Mesenchymal stem cell (in vitro differentiated cells and primary cell): ENCODE data around the gene TRIP12.

Experiments
- DNase-seq: peaks from one replicate; pipeline ENCODE4 v3.0.0-alpha.2; 2013
- H2AFZ ChIP-seq: one replicate; pipeline ENCODE4 v1.6.1; 2013; ENCODE audit warnings: low read depth, mild to moderate bottlenecking, control low read depth, inconsistent platforms, low read length, moderate library complexity
- H2AK5ac ChIP-seq: 2 replicates; pipeline ENCODE4 v1.6.1; 2013; ENCODE audit warnings: low read length, moderate library complexity, mild to moderate bottlenecking, inconsistent platforms; ENCODE audit not compliant: severe bottlenecking
- H2BK120ac ChIP-seq: one replicate; pipeline ENCODE4 v1.6.1; 2013; ENCODE audit warnings: low read depth, mild to moderate bottlenecking, inconsistent platforms, low read length, moderate library complexity
- H2BK12ac ChIP-seq, 2 experiments: one replicate each; pipeline ENCODE4 v1.6.1; 2013; ENCODE audit warnings: inconsistent platforms in 2 of 2, low read length in 2 of 2, mild to moderate bottlenecking in 2 of 2, moderate library complexity in 2 of 2, control low read depth in 1 of 2
- H2BK15ac ChIP-seq: one replicate; pipeline ENCODE4 v1.6.1; 2013; ENCODE audit warnings: mild to moderate bottlenecking, low read depth, inconsistent platforms; ENCODE audit not compliant: poor library complexity, severe bottlenecking
- H2BK5ac ChIP-seq: 2 replicates; pipeline ENCODE4 v1.6.1; 2013; ENCODE audit warnings: low read depth, mild to moderate bottlenecking, low read length, control low read depth, inconsistent platforms; ENCODE audit not compliant: poor library complexity, severe bottlenecking
- H3K14ac ChIP-seq, 2 experiments: one replicate each; pipeline ENCODE4 v1.6.1; 2013; ENCODE audit warnings: inconsistent platforms in 2 of 2, low read length in 2 of 2, control low read depth in 1 of 2, mild to moderate bottlenecking in 1 of 2, moderate library complexity in 1 of 2
- H3K18ac ChIP-seq, 2 experiments: one replicate each; pipeline ENCODE4 v1.6.1; 2013; ENCODE audit warnings: inconsistent platforms in 2 of 2, low read length in 2 of 2, control low read depth in 1 of 2, low read depth in 1 of 2, mild to moderate bottlenecking in 1 of 2
- H3K23ac ChIP-seq, 2 experiments: one replicate each; pipeline ENCODE4 v1.6.1; 2013; ENCODE audit warnings: inconsistent platforms in 2 of 2, low read length in 2 of 2, mild to moderate bottlenecking in 2 of 2, moderate library complexity in 2 of 2, control low read depth in 1 of 2
- H3K27ac ChIP-seq: 2 replicates; pipeline ENCODE4 v1.5.1; 2013; ENCODE audit warnings: mild to moderate bottlenecking, moderate library complexity, low read length, control low read depth, inconsistent platforms; ENCODE audit not compliant: poor library complexity, severe bottlenecking
- H3K27me3 ChIP-seq, 2 experiments: 2 replicates each; pipeline versions ENCODE4 v1.6.1 to v1.7.0; 2013; ENCODE audit warnings: low read length in 2 of 2, mild to moderate bottlenecking in 2 of 2, moderate library complexity in 2 of 2, control low read depth in 1 of 2, inconsistent platforms in 1 of 2; ENCODE audit not compliant: control insufficient read depth in 1 of 2, insufficient read depth in 1 of 2
- H3K36me3 ChIP-seq, 2 experiments: 2 replicates each; pipeline versions ENCODE4 v1.6.1 to v1.7.0; 2013; ENCODE audit warnings: low read length in 2 of 2, control low read depth in 1 of 2, inconsistent platforms in 1 of 2, low read depth in 1 of 2, mild to moderate bottlenecking in 1 of 2; ENCODE audit not compliant: insufficient read depth in 2 of 2, control insufficient read depth in 1 of 2
- H3K4ac ChIP-seq, 2 experiments: one replicate each; pipeline ENCODE4 v1.6.1; 2013; ENCODE audit warnings: inconsistent platforms in 2 of 2, low read length in 2 of 2, mild to moderate bottlenecking in 2 of 2, moderate library complexity in 2 of 2, control low read depth in 1 of 2, low read depth in 1 of 2
- H3K4me1 ChIP-seq: 2 replicates; pipeline ENCODE4 v1.6.1; 2013; ENCODE audit warnings: low read depth, low read length, control low read depth; ENCODE audit not compliant: control insufficient read depth, insufficient read depth
- H3K4me2 ChIP-seq: 2 replicates; pipeline ENCODE4 v1.6.1; 2013; ENCODE audit warnings: low read length, mild to moderate bottlenecking, inconsistent platforms; ENCODE audit not compliant: poor library complexity, severe bottlenecking
- H3K4me3 ChIP-seq, 2 experiments: 2 replicates each; pipeline versions ENCODE4 v1.5.1 to v1.7.0; 2013; ENCODE audit warnings: low read length in 2 of 2, mild to moderate bottlenecking in 2 of 2, control low read depth in 1 of 2, low read depth in 1 of 2; ENCODE audit not compliant: insufficient read depth in 1 of 2
- H3K79me1 ChIP-seq: replicated peaks from 2 replicates; pipeline ENCODE4 v1.6.1; 2013; ENCODE audit warnings: mild to moderate bottlenecking, control low read depth, low read length, inconsistent platforms; ENCODE audit not compliant: poor library complexity, severe bottlenecking
- H3K9ac ChIP-seq: 2 replicates; pipeline ENCODE4 v1.7.0; 2013; ENCODE audit warnings: mild to moderate bottlenecking, low read length, moderate library complexity
- H3K9me3 ChIP-seq: 2 replicates; pipeline ENCODE4 v1.7.0; 2013; ENCODE audit warnings: mild to moderate bottlenecking, low read length; ENCODE audit not compliant: control insufficient read depth
- H4K8ac ChIP-seq: one replicate; pipeline ENCODE4 v1.6.1; 2013; ENCODE audit warnings: inconsistent platforms, mild to moderate bottlenecking, low read length, moderate library complexity
- H4K91ac ChIP-seq: one replicate; pipeline ENCODE4 v1.6.1; 2013; ENCODE audit warnings: mild to moderate bottlenecking, low read length, inconsistent platforms
- WGBS: methylation state at CpG from one replicate; pipeline ENCODE4 v1.1.7; 2013; ENCODE audit warnings: mixed read lengths; 5-methylcytosine and 5-hydroxymethylcytosine counted together

Gene TRIP12

GRCh38 chr2:229899604-229900003, 22.2 kb downstream of the TRIP12 start:
- H4K91ac ChIP-seq = no peak overlapping the region
- no peak overlapping the region for H3K27ac ChIP-seq
- H3K9ac ChIP-seq = no peak overlapping the region
- no peak overlapping the region for H2AFZ ChIP-seq
- H2BK12ac ChIP-seq = no peak overlapping the region
- no peak overlapping the region for H2BK120ac ChIP-seq
- peaks cover 7 to 34% of the 10 kb centered on the region in 2 experiments for H3K36me3 ChIP-seq
- H3K4me2 ChIP-seq = no peak overlapping the region
- no peak overlapping the region for H3K23ac ChIP-seq
- 92% methylated on average over 1 of the region's 3 CpGs for WGBS
- H3K4me1 ChIP-seq = peaks cover 5% of the 10 kb centered on the region
- no peaks in the 10 kb centered on the region for H3K79me1 ChIP-seq
- H3K14ac ChIP-seq = no peak overlapping the region
- no peaks in the 10 kb centered on the region for H3K9me3 ChIP-seq
- H3K4ac ChIP-seq = no peak overlapping the region
- no peak overlapping the region for H3K4me3 ChIP-seq
- no peak overlapping the region for H2AK5ac ChIP-seq
- DNase-seq = no peak
- no peak overlapping the region for H2BK15ac ChIP-seq
- H2BK5ac ChIP-seq = no peak overlapping the region
- H3K18ac ChIP-seq = no peak overlapping the region
- no peak overlapping the region for H4K8ac ChIP-seq
- H3K27me3 ChIP-seq = no peaks in the 10 kb centered on the region

GRCh38 chr2:229896857-229897256, 25.0 kb downstream of the TRIP12 start:
- Histone ChIP-seq H3K4me3 (no peak overlapping the region), H3K27ac (no peak overlapping the region), H3K23ac (no peak overlapping the region), H2AK5ac (no peak overlapping the region), H2AFZ (no peak overlapping the region), H3K27me3 (no peaks in the 10 kb centered on the region), H3K36me3 (peaks cover 7 to 21% of the 10 kb centered on the region in 2 experiments), H2BK5ac (no peak overlapping the region), H4K91ac (no peak overlapping the region), H3K18ac (no peak overlapping the region), H3K9ac (no peak overlapping the region), H3K79me1 (peaks cover 1% of the 10 kb centered on the region), H2BK120ac (no peak overlapping the region), H3K9me3 (no peaks in the 10 kb centered on the region), H4K8ac (no peak overlapping the region), H2BK15ac (no peak overlapping the region), H3K4me2 (no peak overlapping the region), H3K4me1 (peaks cover 5% of the 10 kb centered on the region), H3K4ac (no peak overlapping the region), H3K14ac (no peak overlapping the region), H2BK12ac (no peak overlapping the region)
- 75% methylated on average over 1 of the region's 1 CpG for WGBS
- DNase-seq = no peak

DNA sequence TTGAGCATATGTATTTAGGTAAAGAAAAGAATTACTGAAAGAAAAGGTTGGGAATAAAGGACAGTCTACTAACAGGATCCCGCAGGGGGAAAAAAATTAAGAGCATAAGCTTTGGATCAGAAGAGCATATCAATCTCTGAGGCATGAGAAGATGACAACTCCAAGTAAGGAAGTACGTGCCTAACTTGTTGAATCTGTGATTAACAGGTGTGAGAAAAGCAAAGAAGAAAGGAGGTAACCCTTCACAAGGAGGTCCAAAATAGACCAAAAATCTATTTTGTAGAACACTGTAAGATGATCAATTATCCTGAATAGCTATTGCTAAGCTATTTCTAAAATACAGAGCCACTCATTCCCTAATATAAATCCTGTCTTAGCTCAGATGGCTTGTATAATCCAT, 32.8 kb downstream of the TRIP12 start:
- Histone ChIP-seq H3K14ac (no peak overlapping the region), H3K36me3 (peaks cover 6 to 39% of the 10 kb centered on the region in 2 experiments), H3K9ac (no peak overlapping the region), H3K18ac (no peak overlapping the region), H2AFZ (no peak overlapping the region), H3K23ac (no peak overlapping the region), H3K9me3 (no peaks in the 10 kb centered on the region), H2AK5ac (no peak overlapping the region), H3K4ac (no peak overlapping the region), H3K79me1 (peaks cover 5% of the 10 kb centered on the region), H2BK120ac (no peak overlapping the region), H3K27me3 (no peaks in the 10 kb centered on the region), H4K8ac (no peak overlapping the region), H2BK15ac (no peak overlapping the region), H3K27ac (no peak overlapping the region), H2BK12ac (no peak overlapping the region), H3K4me2 (no peak overlapping the region), H4K91ac (no peak overlapping the region), H2BK5ac (no peak overlapping the region), H3K4me1 (peaks cover 9% of the 10 kb centered on the region), H3K4me3 (no peak overlapping the region)
- no peak for DNase-seq
- 93% methylated on average over 2 of the region's 2 CpGs for WGBS

DNA sequence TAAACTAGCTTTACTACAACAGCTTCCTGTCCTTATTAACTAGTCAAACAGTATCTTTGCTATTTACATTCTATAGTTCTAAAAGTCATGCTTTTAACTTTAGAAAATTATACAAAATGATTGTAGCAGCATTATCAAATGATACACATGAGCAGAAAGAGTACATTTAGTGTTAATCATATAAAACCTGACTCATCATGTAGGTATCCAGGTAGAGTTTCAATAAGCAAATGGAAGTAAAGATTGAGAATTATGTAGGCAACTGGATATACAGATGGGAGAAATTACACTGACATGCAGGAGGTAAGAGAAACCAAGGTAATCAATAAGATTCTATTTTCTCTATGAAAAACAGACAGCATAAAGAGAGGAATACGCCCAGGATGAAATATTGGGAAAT, 33.8 kb downstream of the TRIP12 start:
- Histone ChIP-seq H3K4ac (no peak overlapping the region), H3K18ac (no peak overlapping the region), H3K23ac (no peak overlapping the region), H3K4me1 (peaks cover 6% of the 10 kb centered on the region), H2BK120ac (no peak overlapping the region), H4K91ac (no peak overlapping the region), H2AFZ (no peak overlapping the region), H2AK5ac (no peak overlapping the region), H2BK5ac (no peak overlapping the region), H2BK15ac (no peak overlapping the region), H3K14ac (no peak overlapping the region), H3K4me3 (no peak overlapping the region), H3K9me3 (no peaks in the 10 kb centered on the region), H3K79me1 (peaks cover 4% of the 10 kb centered on the region), H3K4me2 (no peak overlapping the region), H2BK12ac (no peak overlapping the region), H3K9ac (no peak overlapping the region), H3K27ac (no peak overlapping the region), H3K36me3 (peaks cover 6 to 33% of the 10 kb centered on the region in 2 experiments), H3K27me3 (no peaks in the 10 kb centered on the region), H4K8ac (no peak overlapping the region)
- no peak for DNase-seq
- WGBS = no CpG with 5 or more reads among the region's 1 CpG
